ENCODE measurements around the gene HEATR1.
"Not testable (repeated sequence)": the region's sequence is repeated elsewhere in the genome, so short reads cannot be mapped to it uniquely, and the experiment has no call there.

HEATR1 gene

DNA sequence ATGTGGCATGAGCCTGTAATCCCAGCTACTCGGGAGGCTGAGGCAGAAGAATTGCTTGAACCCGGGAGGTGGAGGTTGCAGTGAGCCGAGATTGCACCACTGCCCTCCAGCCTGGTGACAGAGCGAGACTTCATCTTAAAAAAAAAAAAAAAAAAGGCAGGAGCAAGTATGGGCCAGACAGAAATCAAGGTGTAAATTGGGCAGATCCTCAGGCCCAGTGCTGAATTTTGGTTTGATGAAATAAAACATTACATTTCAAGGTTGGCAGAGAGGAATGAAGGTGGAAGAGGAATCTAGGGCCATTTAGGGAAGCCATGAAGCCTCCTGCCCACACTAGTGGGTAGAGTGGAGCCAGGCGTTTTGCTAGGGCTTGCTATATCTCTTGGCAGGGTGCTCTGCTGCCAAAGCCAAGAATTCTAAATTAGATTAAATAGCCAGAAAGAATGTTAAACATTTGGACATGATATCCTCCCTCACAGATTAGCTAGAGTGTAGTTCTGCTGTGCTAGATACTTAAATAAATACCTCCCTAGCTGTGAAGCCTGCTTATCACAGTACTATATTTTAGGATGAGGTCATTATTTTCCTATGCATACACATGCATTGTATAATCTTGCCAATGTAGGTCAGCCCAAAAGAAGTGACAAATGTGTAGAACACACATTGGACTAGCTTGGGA lies 97.2 kb downstream of the HEATR1 start:
- no peak for DNase-seq

DNA sequence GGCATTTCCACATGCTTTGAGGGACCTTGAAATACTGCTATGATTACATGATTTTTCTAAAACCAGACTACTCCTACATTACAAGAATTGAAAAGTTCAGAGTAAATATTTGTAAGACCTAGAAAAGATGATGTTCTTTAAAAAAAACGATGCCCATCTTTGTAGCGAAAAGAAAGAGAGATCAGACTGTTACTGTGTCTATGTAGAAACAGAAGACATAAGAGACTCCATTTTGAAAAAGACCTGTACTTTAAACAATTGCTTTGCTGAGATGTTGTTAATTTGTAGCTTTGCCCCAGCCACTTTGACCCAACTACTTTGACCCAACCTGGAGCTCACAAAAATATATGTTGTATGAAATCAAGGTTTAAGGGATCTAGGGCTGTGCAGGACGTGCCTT lies 100.0 kb downstream of the HEATR1 start:
- not testable (repeated sequence) for DNase-seq

DNA sequence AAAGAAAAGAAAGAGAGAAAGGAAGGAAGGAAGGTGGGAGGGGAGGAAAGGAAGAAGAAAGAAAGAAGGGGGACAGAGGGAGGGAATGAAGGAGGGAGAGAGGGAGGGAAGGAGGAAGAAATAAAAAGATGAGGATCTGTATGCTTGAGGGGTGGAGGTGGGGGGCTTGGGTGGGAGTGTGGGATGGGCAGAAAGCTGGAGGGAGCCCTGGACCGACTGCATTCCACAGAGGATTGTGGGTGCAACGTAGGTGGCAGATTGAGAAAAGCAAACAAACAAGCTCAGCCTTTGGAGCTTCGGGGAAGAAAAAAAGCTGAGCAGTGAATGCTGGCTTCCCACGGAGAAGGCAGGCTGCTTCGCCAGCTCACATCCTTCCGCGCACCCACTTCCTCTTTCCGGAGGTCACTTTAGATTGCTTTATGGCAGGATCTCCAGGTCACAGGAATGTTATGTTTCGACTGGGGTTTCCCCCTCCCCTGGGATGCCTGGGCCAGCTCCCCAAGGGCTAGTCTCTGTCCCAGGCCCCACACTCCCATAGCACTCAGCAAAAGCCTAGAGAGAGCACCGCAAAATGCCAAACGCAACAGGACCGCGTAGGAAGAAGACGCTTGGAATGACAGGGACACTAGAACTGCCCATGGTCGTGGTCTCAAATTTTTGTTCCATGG lies 101.2 kb downstream of the HEATR1 start:
- DNase-seq, result no peak

DNA sequence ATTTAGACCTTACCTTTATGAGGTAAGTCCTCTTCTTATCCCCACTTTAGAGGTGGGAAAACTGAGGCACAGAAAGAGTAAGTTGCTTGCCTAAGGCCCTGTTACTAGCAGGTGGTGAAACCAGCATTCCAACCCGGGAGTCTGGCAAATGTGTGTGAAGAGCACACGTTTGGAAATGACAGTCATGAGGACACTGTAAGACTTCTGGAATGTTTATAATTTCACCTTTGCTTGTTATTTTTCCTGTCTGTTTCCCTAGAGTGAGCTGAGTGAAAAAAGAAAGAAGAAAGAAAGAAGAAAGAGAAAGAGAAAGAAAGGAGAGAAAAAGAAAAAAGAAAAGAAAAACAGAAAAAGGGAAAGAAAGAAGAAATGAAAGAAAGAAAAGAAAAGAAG lies 101.7 kb downstream of the HEATR1 start:
- no peak for DNase-seq

DNA sequence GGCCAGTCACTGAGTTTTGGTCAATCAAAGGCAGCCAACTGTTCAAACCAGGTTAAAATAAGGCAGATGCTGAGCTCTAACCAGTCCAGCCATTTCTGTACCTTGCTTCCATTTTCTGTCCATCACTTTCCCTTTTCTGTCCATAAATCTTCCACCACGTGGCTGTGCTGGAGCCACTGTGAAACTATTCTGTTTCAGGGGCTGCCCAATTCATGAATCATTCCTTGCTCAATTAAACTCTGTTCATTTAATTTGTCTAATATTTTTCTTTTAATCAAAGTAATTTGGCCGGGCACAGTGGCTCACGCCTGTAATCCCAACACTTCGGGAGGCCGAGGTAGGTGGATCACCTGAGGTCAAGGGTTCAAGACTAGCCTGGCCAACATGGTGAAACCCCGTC lies 103.2 kb downstream of the HEATR1 start:
- DNase-seq, result no peak
